Esophagus squamous epithelium (tissue), 5 donors: ENCODE data around the gene EPB41L1. TPM values are rescaled to one million over a fixed set of nuclear protein-coding genes. Genes with fewer than 3 reads are reported as not detected.
A peak's percentile ranks its signal among the peaks of the same experiment; 100 is the strongest.

ENCODE experiments used
- DNase-seq: peaks from one replicate; lab custom pipeline; 2025; lab: John Stamatoyannopoulos, UW
- H3K27ac ChIP-seq, 4 donors: fragments of 200-600 bp; sonication (generic); one replicate each; pipeline ENCODE4 v1.5.1; 2016 to 2019; ENCODE audit warnings: mild to moderate bottlenecking in 1 of 4
- H3K27me3 ChIP-seq, 4 donors: fragments of 200-600 bp; sonication (generic); 1 replicate in 3 of 4; 2 replicates in 1 of 4; pipeline versions ENCODE4 v1.5.1 to v1.6.0; 2017 to 2021; ENCODE audit warnings: antibody characterized with exemption in 1 of 4
- H3K36me3 ChIP-seq, 3 donors: fragments of 200-600 bp; sonication (generic); one replicate each; pipeline ENCODE4 v1.5.1; 2016 to 2019
- H3K4me1 ChIP-seq, 3 donors: fragments of 200-600 bp; sonication (generic); one replicate each; pipeline ENCODE4 v1.5.1; 2017 to 2019
- H3K4me3 ChIP-seq, 4 donors: fragments of 200-600 bp; sonication (generic); 1 replicate in 3 of 4; 2 replicates in 1 of 4; pipeline ENCODE4 v1.5.1; 2016 to 2019; ENCODE audit warnings: mild to moderate bottlenecking in 2 of 4, moderate library complexity in 1 of 4
- H3K9me3 ChIP-seq, 3 donors: fragments of 200-600 bp; sonication (generic); one replicate each; pipeline ENCODE4 v1.5.1; 2016 to 2019
- CTCF ChIP-seq, 6 experiments: fragments of 450-650 bp in 4 of 6; fragments of 200-600 bp in 2 of 6; sonication (generic) in 2 of 6; IDR thresholded peaks; one replicate each; pipeline ENCODE4 v1.5.1; 2016 to 2019; ENCODE audit warnings: antibody characterized with exemption in 6 of 6, mild to moderate bottlenecking in 4 of 6, moderate library complexity in 4 of 6
- POLR2A ChIP-seq, 4 donors: fragments of 450-650 bp; IDR thresholded peaks; one replicate each; pipeline ENCODE4 v1.6.1; 2017; ENCODE audit warnings: antibody characterized with exemption in 4 of 4, mild to moderate bottlenecking in 4 of 4, moderate library complexity in 3 of 4
- WGBS, 2 donors: methylation state at CpG; one replicate each; pipeline ENCODE4 v1.1.5; 2018; 5-methylcytosine and 5-hydroxymethylcytosine counted together
- intact Hi-C: fragments of 100-400 bp; cut with DNase I; formaldehyde crosslinking; loops from one replicate; pipeline ENCODE4 v1.15.0; 2022
- total RNA-seq, 4 donors: library from RNA; depleted of rRNA; stranded (reverse); fragments of >200 nt; gene quantifications; one replicate each; pipeline ENCODE4 v1.1.0, GENCODE V29; 2016
- donor health status: DM: yes; HTN: yes; CAD: no.

Gene EPB41L1
- total RNA-seq, 4 donors from 2014 or later, result 39.1 to 112 (median 85.7) TPM

DNA sequence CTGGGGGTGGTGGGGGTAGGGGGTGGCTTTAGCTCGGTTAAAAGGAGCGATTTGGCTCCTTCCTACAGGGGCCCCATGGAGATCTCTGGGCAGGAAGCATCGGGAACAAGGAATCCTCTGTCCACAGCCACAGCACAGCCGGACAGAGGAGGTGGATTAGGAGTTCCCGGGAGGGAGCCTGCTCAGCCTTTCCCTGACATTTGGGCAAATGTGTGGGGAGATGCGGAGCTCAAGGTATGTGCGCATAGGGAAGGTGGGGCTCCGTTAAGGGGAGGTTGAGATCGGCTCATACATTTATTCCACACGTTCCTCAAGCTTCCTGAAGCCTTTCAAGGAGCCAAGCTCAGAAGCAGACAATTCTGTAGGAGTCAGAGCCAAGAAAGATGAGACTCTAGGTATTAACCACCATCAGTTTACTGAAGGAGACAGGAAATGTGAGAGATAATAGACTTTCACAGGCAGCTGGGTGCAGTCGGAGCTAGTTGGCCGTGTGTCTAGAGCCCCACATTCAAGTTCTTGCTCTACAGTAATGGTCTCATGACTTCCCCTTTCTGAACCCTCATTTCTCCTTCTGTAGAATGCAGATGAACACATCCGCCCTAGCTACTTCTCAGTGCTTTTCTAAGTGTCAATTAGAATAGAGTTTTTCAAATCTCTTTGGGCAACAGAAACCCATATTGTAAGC is 40.8 kb upstream of the EPB41L1 start:
- no peaks in the 10 kb centered on the region for H3K9me3 ChIP-seq
- intact Hi-C loops, result no loop called here
- H3K27me3 ChIP-seq, result no peaks in the 10 kb centered on the region
- peaks cover 0 to 16% (median 0%) of the 10 kb centered on the region in 3 donors for H3K36me3 ChIP-seq
- DNase-seq, result no peak
- WGBS, 2 donors, result 60 to 77% methylated on average over 11 to 12 of the region's 13 CpGs
- no peak for TF ChIP-seq CTCF (IDR thresholded peaks at IDR 0.05)
- no peak for TF ChIP-seq POLR2A (IDR thresholded peaks at IDR 0.05)
- H3K27ac ChIP-seq, result peak overlapping the region; percentile 2 to 80 (median 50)
- no peak overlapping the region for H3K4me3 ChIP-seq
- H3K4me1 ChIP-seq, result peaks cover 9 to 49% (median 10%) of the 10 kb centered on the region in 3 donors

- WGBS, 2 donors, result 96 to 100% methylated on average over 2 to 3 of the region's 3 CpGs
- TF ChIP-seq CTCF (IDR thresholded peaks at IDR 0.05) (no peak), POLR2A (IDR thresholded peaks at IDR 0.05) (no peak)
- intact Hi-C loops, result no loop called here
- Histone ChIP-seq H3K4me3 (no peak overlapping the region), H3K9me3 (no peaks in the 10 kb centered on the region), H3K36me3 (peaks cover 0 to 6% (median 0%) of the 10 kb centered on the region in 3 donors), H3K27me3 (no peaks in the 10 kb centered on the region), H3K4me1 (peaks cover 9 to 58% (median 10%) of the 10 kb centered on the region in 3 donors), H3K27ac (no peak overlapping the region)
- DNase-seq, result no peak
Observed at GRCh38 chr20:36114707-36115106, 39.8 kb upstream of the EPB41L1 start.

DNA sequence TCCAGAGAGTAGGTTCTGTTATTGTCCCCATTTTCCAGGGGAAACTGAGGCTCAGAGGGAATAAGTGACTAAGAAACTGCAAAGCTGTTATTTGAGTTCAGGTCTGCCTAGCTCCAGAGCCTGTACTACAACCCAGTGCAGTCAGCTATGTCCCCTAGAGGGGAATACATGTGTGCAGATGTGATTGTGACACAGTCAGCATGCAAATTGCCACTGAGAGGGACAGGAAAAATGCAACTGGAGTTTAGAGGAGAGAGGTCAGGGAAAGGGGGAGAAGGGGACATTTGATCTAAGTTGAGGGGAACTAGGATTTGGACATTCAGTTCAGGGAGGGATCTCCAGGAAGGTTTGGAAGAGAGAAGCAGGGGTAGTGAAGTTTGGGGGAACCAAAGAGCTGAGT is 38.6 kb upstream of the EPB41L1 start:
- no peak overlapping the region for H3K27ac ChIP-seq
- intact Hi-C loops, result no loop called here

DNA sequence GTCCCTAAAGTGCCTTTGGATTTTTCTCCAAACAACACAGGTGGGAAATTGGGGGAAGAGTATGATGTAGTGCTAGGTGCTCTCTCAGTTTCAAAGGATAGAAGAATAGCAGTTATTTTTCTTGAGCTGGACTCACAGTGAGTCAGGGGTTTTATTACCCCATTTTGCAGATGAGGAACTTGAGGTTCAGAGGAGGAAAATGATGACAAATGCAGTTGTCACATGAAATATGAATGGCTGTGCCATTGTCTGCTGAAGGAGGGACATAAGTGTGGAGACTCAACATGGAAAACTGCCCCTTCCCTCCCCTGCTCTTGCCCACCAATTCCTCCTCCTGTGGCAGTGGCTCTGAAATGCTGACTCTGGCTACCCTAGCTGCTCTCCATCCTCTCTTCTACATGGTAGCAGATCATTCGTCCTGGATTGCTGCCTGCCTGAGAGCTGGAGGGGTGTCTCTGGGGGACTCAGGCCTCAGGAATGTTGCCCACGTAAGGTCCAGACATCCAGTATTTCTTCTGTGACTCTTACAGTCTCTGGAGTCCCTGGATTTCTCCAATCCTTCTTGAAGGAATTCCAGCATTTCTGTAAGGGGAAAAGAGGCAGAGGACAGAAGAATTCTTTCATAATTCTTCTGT is 37.6 kb upstream of the EPB41L1 start:
- no peak overlapping the region for H3K4me3 ChIP-seq
- H3K27ac ChIP-seq, result no peak overlapping the region
- DNase-seq, result no peak
- no peaks in the 10 kb centered on the region for H3K9me3 ChIP-seq
- TF ChIP-seq POLR2A (IDR thresholded peaks at IDR 0.05) (no peak), CTCF (IDR thresholded peaks at IDR 0.05) (no peak)
- WGBS, 2 donors, result 60 to 100% methylated on average over 1 to 2 of the region's 2 CpGs
- H3K27me3 ChIP-seq, result no peaks in the 10 kb centered on the region
- H3K36me3 ChIP-seq, result no peaks in the 10 kb centered on the region
- peaks cover 9 to 60% (median 10%) of the 10 kb centered on the region in 3 donors for H3K4me1 ChIP-seq
- intact Hi-C loops, result no loop called here

More for the DNA sequence above, 38.6 kb upstream of the EPB41L1 start:
- no peaks in the 10 kb centered on the region for H3K27me3 ChIP-seq
- no peaks in the 10 kb centered on the region for H3K36me3 ChIP-seq
- no peak for TF ChIP-seq CTCF (IDR thresholded peaks at IDR 0.05)
- no peak for TF ChIP-seq POLR2A (IDR thresholded peaks at IDR 0.05)
- no peak overlapping the region for H3K4me3 ChIP-seq
- DNase-seq, result no peak
- peaks cover 9 to 61% (median 10%) of the 10 kb centered on the region in 3 donors for H3K4me1 ChIP-seq
- H3K9me3 ChIP-seq, result no peaks in the 10 kb centered on the region

DNA sequence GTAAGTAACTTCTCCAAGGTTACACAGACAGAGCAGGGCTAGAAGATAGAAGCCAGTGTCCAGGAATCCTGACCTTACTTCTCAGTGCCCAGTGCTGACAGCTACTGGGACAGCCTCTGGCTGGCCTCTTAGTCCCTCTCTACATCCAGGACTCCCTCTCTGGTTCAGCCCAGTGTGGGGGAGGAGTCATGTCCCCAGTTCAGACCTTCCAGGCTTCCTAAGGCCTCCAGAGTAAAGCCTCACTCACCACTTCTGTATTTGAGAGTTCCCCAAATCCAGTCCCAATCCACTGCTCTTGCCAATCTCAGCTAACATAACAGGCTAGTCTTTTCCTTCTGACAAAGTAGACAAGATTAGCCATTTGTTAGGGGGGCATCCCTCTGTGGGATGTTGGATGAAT is 36.9 kb upstream of the EPB41L1 start:
- H3K4me3 ChIP-seq, result no peak overlapping the region
- H3K27ac ChIP-seq, result no peak overlapping the region
- DNase-seq, result no peak
- TF ChIP-seq POLR2A (IDR thresholded peaks at IDR 0.05) (no peak), CTCF (IDR thresholded peaks at IDR 0.05) (no peak)
- no peaks in the 10 kb centered on the region for H3K9me3 ChIP-seq
- intact Hi-C loops, result no loop called here
- no peaks in the 10 kb centered on the region for H3K27me3 ChIP-seq
- H3K4me1 ChIP-seq, result peaks cover 10 to 60% (median 12%) of the 10 kb centered on the region in 3 donors
- no peaks in the 10 kb centered on the region for H3K36me3 ChIP-seq
